Measurements from ENCODE around the gene WDSUB1. TPM values are rescaled to one million over a fixed set of nuclear protein-coding genes. Genes with fewer than 3 reads are reported as not detected.

Gene WDSUB1
- total and polyA plus RNA-seq, 9 of the 15 experiments (the other 6 are each of a cell fraction or from before 2014, with no cell fraction given) = 5.2 to 13.7 (median 9.4) TPM

GRCh38 chr2:159225025-159226016 is 61.2 kb downstream of the WDSUB1 start:
- peak overlapping the region; percentile 10; the same call in 1 of the 2 replicates for H2AFZ ChIP-seq (ENCODE audit: low read depth, low read length)
- FAIRE-seq (no peak), ATAC-seq (peak; percentile 9; the same call in 2 of the 3 replicates), DNase-seq (ENCODE audit: extremely low read depth in 1 of 4, low spot score in 3 of 4) (no peak)
- intact Hi-C loops (cut with micrococcal nuclease) (no loop called here), in situ Hi-C loops (cut with MboI) (no loop called here)
- H3K36me3 ChIP-seq (ENCODE audit: control insufficient read depth, insufficient read depth, low read length) = no peaks in the 10 kb centered on the region
- WGBS (ENCODE audit: insufficient coverage, low coverage, missing lambda C conversion rate) = 74% methylated on average over 24 of the region's 26 CpGs
- H3K79me2 ChIP-seq (ENCODE audit: control insufficient read depth, insufficient read depth, low read length) = no peaks in the 10 kb centered on the region
- no peaks in the 10 kb centered on the region for H4K20me1 ChIP-seq (replicated peaks; ENCODE audit: control insufficient read depth, insufficient read depth, low read length)
- ChIA-PET POLR2A (interaction anchor here (0.6 to 1.8 kb wide), 5 partner anchors 8 to 27 kb away, joined by 3 to 5 read pairs (median 3); no protein-coding TSS in a partner anchor), CTCF (ENCODE audit: low intra/inter-chr PET ratio) (no interaction called here)
- no peak overlapping the region for H3K27ac ChIP-seq (ENCODE audit: extremely low read depth, low read depth, low read length)
- no TSS peak for BruUV-seq (replicated peaks)
- no peak overlapping the region for H3K4me2 ChIP-seq (ENCODE audit: insufficient read depth, low read length)
- H3K9ac ChIP-seq (ENCODE audit: insufficient read depth in 1 of 2, low read depth in 2 of 2, low read length in 2 of 2) = no peak overlapping the region; a peak in 1 of 4 replicates
- peaks cover 6 to 7% of the 10 kb centered on the region in 2 experiments for H3K4me1 ChIP-seq (replicated peaks in 1 of 2; ENCODE audit: control insufficient read depth in 2 of 2, insufficient read depth in 2 of 2, low read length in 2 of 2)
- no peaks in the 10 kb centered on the region for H3K9me1 ChIP-seq (ENCODE audit: control insufficient read depth, insufficient read depth, low read length)
- H3K27me3 ChIP-seq (ENCODE audit: control insufficient read depth in 2 of 2, insufficient read depth in 2 of 2, low read length in 2 of 2) = peaks cover 3% of the 10 kb centered on the region in 2 experiments; a peak in 1 of 5 replicates
- H3K9me3 ChIP-seq (replicated peaks; ENCODE audit: control insufficient read depth, insufficient read depth, low read depth, low read length) = no peaks in the 10 kb centered on the region
- TF ChIP-seq ETS1 (conservative IDR thresholded peaks at IDR 0.05; ENCODE audit: control insufficient read depth, low read depth, low read length) = no peak
- no peak for TF ChIP-seq ZNF79 (CRISPR knock-in tag; IDR thresholded peaks at IDR 0.05; ENCODE audit: low read depth)
- no peak overlapping the region for H3K4me3 ChIP-seq

Data from K562 (cell line).